HG03025 (cell line): ENCODE results near the gene MAN1A2.

ENCODE experiments used
- ATAC-seq: cut with Tn5 transposase; IDR thresholded peaks from one replicate; pipeline ENCODE4 v1.9.1; 2021; ENCODE audit warnings: mild to moderate bottlenecking, moderate library complexity; ENCODE audit not compliant: unreplicated experiment, low FRiP score

Gene MAN1A2

DNA sequence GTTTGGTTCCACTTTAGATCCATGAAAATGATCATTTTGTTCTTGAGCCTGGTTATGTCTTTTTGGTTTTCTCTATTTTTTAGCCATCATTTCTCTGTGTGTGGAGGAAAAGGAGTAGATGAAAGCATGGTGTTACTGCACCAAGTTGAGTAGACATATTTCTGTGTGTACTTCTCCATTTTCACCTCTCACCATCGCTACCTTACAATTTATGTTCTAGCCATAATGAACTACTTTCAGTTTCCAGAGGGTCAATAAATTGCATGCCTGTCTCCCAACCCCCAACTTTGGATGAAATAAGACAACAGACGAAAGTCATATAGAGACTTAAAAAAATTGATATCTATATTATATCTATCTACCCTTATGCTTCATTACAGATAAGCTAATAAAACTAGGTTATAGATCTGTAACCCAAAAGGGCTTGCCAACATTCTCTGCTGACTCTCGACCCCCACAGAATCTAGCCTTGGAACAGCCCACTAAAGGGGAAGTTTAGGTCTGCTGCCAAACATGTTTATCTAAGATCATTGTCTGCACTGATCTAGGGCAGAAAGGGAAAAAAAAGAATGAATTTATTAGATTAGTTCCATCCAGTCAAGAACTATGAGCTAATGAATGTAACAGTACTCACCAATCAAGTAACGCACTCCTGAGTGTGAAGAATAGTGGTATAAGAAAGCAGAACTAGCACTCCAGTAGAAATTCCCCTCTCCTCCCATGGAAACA is 7.5 kb upstream of the MAN1A2 start:
- no peak for ATAC-seq

DNA sequence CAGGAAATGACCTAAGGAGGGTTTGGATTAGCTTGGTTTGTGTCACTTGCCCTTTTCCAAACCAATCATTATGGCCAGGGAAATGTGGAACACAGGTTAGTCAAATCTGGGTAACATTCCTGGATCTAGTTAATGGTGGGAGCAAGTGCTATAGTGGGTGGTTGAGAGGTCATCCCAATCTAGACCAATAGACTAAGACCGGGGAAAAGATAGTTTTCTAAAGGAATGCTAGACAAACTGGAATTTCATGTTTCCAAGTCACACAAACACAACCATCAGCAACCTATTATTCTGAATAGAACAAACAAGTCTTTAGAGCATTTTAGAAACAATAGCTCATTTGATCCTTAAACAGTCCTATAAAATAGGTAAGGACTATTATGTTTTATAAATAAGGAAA is 4.3 kb upstream of the MAN1A2 start:
- no peak for ATAC-seq

DNA sequence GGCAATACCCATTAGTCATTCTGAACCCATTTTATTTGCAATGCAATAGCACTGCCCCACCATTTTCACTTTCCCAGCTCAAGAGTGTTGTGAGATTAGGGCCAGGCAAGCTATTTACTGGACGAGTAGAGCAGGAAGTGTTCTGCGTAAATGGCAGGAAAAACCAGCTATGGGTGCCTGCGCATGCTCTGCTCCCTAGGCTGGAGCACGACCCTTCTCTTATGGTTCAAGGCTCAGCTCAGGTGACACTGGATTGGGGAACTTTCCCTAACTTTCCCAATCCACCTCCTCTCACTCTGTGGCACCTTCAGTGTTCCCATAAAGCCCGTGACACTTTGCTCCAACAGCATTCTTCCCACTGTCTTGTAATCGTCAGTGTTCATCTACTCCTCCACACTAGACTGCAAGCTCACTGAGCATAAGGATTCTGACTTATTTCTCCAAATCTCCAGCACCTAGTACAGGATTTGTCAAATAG is 3.6 kb upstream of the MAN1A2 start:
- ATAC-seq = no peak

DNA sequence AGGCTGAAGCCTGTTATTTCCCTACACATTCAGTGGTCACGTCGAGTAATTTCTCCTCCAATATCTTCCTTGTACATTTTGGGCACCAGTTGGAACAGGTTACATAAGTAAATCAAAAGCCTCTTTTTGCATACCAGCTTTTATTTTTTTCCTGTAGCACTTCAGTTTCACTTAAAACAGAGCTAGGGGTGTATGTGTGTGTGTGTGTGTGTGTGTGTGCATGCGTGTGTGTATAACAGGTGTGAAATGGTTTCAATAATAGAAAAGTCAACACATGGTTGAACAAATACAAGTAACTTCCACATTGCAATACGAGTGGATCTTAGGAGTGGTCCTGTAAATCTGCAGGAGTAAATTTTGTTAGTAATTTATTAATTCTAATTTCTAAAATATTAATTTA is 3.0 kb upstream of the MAN1A2 start:
- ATAC-seq = no peak

DNA sequence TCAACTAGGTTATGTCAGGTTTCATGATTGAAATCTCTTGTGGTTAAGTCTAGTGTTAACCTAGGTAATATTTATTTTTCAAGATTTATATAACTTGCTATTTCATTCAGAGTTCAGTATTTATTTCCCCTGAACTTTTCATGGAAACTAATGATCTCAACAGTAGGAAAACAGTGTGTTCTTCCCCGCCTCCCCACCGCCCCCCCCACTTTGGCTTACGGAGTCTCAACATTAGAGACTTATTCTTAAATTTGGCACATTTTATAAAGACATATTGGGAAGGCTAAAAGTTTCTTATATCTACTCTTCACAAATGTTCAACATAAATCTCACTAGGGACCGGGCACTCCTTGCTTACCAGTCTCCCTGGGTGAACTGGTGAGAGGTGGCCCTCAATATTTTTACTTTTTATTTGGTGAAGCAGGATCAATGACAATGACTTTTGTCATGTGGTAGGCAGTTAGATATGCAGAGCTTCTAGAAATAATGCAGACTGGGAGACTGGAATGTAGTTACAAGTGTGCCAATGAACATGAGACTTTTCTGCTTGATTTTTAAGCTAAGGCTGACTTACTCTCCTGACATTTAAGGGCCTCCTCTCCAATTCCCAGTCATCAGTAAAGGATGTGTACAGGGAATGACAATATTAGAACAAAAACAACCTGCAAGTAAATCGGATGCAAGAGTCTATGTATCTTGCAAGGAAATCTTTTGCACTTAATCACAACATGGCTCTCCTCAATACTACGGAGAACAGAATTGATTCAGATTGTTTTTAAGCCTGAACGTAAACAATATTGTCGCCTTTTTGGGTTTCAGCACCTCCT is 1.7 kb upstream of the MAN1A2 start:
- no peak for ATAC-seq

GRCh38 chr1:117366177-117367045 is 838 bp upstream of the MAN1A2 start:
- peak; percentile 36 for ATAC-seq

GRCh38 chr1:117368116-117369108 is 1.2 kb downstream of the MAN1A2 start:
- ATAC-seq = no peak

GRCh38 chr1:117370071-117370470 is 2.8 kb downstream of the MAN1A2 start:
- no peak for ATAC-seq

DNA sequence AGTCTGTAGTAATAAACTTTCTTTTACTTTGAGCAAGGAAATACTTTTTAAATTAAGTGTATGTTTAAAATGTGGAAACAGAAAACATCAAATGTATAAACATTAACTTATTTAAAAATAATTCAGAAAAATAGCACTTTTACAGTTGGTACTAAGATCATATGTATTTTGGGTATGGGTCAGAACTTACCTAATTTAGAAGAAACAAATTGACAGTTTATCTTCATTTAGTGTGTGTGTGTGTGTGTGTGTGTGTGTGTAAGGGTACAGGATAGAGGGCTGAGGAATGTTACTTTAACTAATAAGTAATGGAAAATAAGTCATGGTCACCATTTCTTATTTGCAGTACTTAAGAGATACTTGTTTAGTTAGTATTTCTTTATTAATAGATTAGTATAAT is 3.3 kb downstream of the MAN1A2 start:
- ATAC-seq = no peak

GRCh38 chr1:117371441-117372151 is 4.3 kb downstream of the MAN1A2 start:
- no peak for ATAC-seq

- no peak for ATAC-seq
These were observed 5.7 kb downstream of the MAN1A2 start for GRCh38 chr1:117372863-117373412.

DNA sequence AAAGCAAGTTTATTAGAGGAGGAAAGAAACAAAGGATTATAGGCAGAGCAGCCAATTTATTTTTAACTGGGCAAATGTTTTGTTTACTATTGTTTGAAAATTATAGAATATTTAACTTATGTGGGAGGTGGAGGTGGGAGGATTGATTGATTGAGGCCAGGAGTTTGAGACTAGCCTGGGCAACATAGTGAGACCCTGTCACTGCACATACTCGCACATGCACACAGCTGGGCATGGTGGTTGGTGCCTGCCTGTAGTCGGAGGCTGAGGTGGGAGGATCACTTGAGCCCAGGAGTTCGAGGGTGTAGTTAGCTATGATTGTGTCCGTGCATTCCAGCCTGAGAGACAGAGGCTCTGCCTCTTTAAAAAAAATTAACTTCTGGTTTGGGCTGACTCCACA is 6.7 kb downstream of the MAN1A2 start:
- no peak for ATAC-seq

- no peak for ATAC-seq
These were observed 8.1 kb downstream of the MAN1A2 start for GRCh38 chr1:117375327-117375726.

DNA sequence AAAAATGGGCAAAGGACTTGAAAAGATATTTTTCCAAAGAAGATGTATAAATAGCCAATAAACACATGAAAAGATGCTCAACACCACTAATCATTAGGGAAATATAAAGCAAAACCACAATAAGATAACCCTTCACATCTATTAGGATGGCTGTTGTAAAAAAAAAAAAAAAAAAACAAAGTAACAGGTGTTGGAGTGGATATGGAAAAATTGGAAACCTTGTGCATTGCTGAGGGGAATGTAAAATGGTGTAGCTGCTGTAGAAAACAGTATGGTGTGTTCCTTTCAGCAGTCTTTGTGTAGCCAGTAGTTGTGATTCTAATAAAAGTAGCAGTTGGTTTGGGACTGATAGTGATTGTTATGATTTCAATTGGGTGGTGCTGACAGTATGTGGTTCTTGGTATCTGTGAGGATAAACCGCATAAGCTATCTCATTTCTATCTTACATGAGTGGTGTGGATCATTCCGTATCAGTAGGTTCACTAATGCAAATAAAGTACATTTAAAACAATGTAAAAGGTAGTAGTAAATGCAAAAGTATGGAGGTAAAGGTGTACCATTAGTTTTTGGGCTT is 19.9 kb downstream of the MAN1A2 start:
- no peak for ATAC-seq

DNA sequence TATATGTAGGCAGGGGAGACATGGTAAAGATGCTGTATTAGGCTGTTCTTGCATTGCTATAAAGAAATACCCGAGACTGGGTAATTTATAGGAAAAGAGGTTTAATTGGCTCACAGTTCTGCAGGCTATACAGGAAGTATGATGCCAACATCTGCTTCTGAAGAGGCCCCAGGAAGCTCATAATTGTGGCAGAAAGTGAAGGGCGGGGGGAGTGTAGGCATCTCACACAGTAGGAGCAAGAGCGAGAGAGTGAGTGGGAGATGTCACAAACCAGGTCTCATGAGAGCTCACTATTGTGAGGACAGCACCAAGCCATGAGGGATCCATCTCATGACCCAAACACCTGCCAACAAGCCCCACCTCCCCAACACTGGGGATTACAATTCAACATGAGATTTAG is 21.1 kb downstream of the MAN1A2 start:
- ATAC-seq = no peak

DNA sequence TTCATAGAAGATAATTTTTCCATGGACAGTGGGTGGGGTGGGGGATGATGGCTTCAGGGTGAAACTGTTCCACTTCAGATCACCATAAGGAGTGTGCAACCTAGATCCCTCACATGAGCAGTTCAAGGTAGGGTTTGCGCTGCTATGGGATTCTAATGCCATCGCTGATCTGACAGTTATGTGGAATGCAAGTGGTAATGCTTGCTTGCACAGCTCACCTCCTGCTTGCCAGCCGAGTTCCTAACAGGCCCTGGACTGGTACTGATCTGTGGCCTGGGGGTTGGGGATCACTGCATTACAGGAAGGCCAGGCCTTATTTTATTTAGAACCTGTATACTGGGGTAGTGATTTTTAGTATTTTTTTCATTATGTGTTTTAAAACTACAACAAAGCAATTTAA is 22.0 kb downstream of the MAN1A2 start:
- no peak for ATAC-seq

DNA sequence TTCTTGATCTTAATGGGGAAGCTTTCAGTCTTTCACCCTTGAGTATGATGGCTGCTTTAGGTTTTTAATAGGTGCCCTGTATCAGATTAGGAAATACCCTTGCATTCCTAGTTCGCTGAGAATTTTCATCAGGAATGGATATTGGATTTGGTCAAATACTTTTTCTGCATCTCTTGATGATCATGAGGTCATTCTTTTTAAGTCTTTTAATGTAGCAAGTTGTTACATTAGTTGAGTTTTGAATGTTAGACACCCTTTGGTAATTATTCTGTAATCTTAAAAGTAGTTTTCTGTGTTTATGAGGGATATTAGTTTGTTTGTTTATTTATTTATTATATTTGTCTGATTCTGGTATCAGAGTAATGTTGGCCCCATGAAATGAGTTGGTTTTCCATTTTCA is 22.5 kb downstream of the MAN1A2 start:
- no peak for ATAC-seq

- ATAC-seq = no peak
These were observed 25.5 kb downstream of the MAN1A2 start for GRCh38 chr1:117392771-117393170.
